ENCODE measurements around the gene PRKG1.

PRKG1 gene

GRCh38 chr10:51981731-51982130 lies 907.4 kb downstream of the PRKG1 start:
- TF ChIP-seq ZFX (IDR thresholded peaks at IDR 0.05; ENCODE audit: borderline replicate concordance) (no peak), CTCF (IDR thresholded peaks at IDR 0.05) (no peak)
- no peak overlapping the region for H3K27ac ChIP-seq

- no peak overlapping the region for H3K27ac ChIP-seq
- TF ChIP-seq CTCF (IDR thresholded peaks at IDR 0.05) (no peak), ZFX (IDR thresholded peaks at IDR 0.05; ENCODE audit: borderline replicate concordance) (no peak)
Observed at GRCh38 chr10:51983481-51983880, 909.2 kb downstream of the PRKG1 start.

- no peak overlapping the region for H3K27ac ChIP-seq
- TF ChIP-seq ZFX (IDR thresholded peaks at IDR 0.05; ENCODE audit: borderline replicate concordance) (no peak), CTCF (IDR thresholded peaks at IDR 0.05) (no peak)
Observed at GRCh38 chr10:51985336-51985735, 911.0 kb downstream of the PRKG1 start.

GRCh38 chr10:51986516-51986915 lies 912.2 kb downstream of the PRKG1 start:
- no peak for TF ChIP-seq CTCF (IDR thresholded peaks at IDR 0.05)
- no peak for TF ChIP-seq ZFX (IDR thresholded peaks at IDR 0.05; ENCODE audit: borderline replicate concordance)
- H3K27ac ChIP-seq = no peak overlapping the region

GRCh38 chr10:51993475-51993874 lies 919.2 kb downstream of the PRKG1 start:
- no peak overlapping the region for H3K27ac ChIP-seq
- TF ChIP-seq CTCF (IDR thresholded peaks at IDR 0.05) (no peak), ZFX (IDR thresholded peaks at IDR 0.05; ENCODE audit: borderline replicate concordance) (no peak)

GRCh38 chr10:51999096-51999495 lies 924.8 kb downstream of the PRKG1 start:
- TF ChIP-seq ZFX (IDR thresholded peaks at IDR 0.05; ENCODE audit: borderline replicate concordance) (no peak), CTCF (IDR thresholded peaks at IDR 0.05) (no peak)
- H3K27ac ChIP-seq = no peak overlapping the region

- no peak overlapping the region for H3K27ac ChIP-seq
- TF ChIP-seq CTCF (IDR thresholded peaks at IDR 0.05) = peak; percentile 81
- TF ChIP-seq ZFX (IDR thresholded peaks at IDR 0.05; ENCODE audit: borderline replicate concordance) = no peak
Observed at GRCh38 chr10:52004342-52004949, 930.2 kb downstream of the PRKG1 start.
